HCT116 (cell line): ENCODE data around the gene PDE6D.

Experiments used
- CEBPB ChIP-seq: IDR thresholded peaks from 2 replicates; pipeline ENCODE4 v1.6.1; 2012; ENCODE audit warnings: low read depth
- EZH2 ChIP-seq: fragments of 200-600 bp; sonication (generic); IDR thresholded peaks from 2 replicates; pipeline ENCODE4 v1.6.1; 2017; ENCODE audit warnings: antibody characterized with exemption, mixed run types
- POLR2A ChIP-seq: IDR thresholded peaks from 2 replicates; pipeline ENCODE4 v1.7.0; 2011; ENCODE audit warnings: borderline replicate concordance; ENCODE audit not compliant: insufficient read depth, insufficient read length; ENCODE audit errors: extremely low read depth
- POLR2AphosphoS5 ChIP-seq: IDR thresholded peaks from 2 replicates; pipeline ENCODE4 v1.6.1; 2011; ENCODE audit warnings: mild to moderate bottlenecking, low read depth, low read length, moderate library complexity
- SIN3A ChIP-seq: IDR thresholded peaks from 2 replicates; pipeline ENCODE4 v1.6.1; 2012; ENCODE audit warnings: low read depth
- SP1 ChIP-seq: IDR thresholded peaks from 2 replicates; pipeline ENCODE4 v1.6.1; 2012; ENCODE audit warnings: low read depth
- SRF ChIP-seq: IDR thresholded peaks from 2 replicates; pipeline ENCODE4 v1.6.1; 2012; ENCODE audit warnings: low read depth
- YY1 ChIP-seq: IDR thresholded peaks from 2 replicates; pipeline ENCODE4 v1.6.1; 2011; ENCODE audit warnings: low read length, low read depth, moderate library complexity, mild to moderate bottlenecking; ENCODE audit not compliant: insufficient replicate concordance; ENCODE audit errors: extremely low read depth
- ZNF274 ChIP-seq: fragments of 200-500 bp; sonication (Bioruptor generic); IDR thresholded peaks from 2 replicates; pipeline ENCODE4 v1.6.1; 2014; ENCODE audit warnings: mild to moderate bottlenecking, low read depth, low read length, inconsistent platforms
- TF ChIP-seq, protein P1 (sequence below), 3 experiments: fragments of 200-600 bp in 1 of 3; sonication (generic) in 1 of 3; IDR thresholded peaks in 2 of 3; conservative IDR thresholded peaks in 1 of 3; 2 replicates each; pipeline ENCODE4 v1.5.1; 2012 to 2017; ENCODE audit warnings: low read depth in 2 of 3, low read length in 2 of 3, antibody characterized with exemption in 1 of 3, borderline replicate concordance in 1 of 3, control low read depth in 1 of 3, mild to moderate bottlenecking in 1 of 3, mixed read lengths in 1 of 3, mixed run types in 1 of 3, moderate library complexity in 1 of 3; ENCODE audit not compliant: insufficient read depth in 1 of 3
- TF ChIP-seq, protein P2 (sequence below): IDR thresholded peaks from 2 replicates; pipeline ENCODE4 v1.6.1; 2012; ENCODE audit warnings: low read depth
- TF ChIP-seq, protein P3 (sequence below): IDR thresholded peaks from 2 replicates; pipeline ENCODE4 v1.6.1; 2012

GRCh38 chr2:231686192-231687100 lies 94.6 kb downstream of the PDE6D start:
- no peak for TF ChIP-seq CEBPB
- TF ChIP-seq, protein P1, sequence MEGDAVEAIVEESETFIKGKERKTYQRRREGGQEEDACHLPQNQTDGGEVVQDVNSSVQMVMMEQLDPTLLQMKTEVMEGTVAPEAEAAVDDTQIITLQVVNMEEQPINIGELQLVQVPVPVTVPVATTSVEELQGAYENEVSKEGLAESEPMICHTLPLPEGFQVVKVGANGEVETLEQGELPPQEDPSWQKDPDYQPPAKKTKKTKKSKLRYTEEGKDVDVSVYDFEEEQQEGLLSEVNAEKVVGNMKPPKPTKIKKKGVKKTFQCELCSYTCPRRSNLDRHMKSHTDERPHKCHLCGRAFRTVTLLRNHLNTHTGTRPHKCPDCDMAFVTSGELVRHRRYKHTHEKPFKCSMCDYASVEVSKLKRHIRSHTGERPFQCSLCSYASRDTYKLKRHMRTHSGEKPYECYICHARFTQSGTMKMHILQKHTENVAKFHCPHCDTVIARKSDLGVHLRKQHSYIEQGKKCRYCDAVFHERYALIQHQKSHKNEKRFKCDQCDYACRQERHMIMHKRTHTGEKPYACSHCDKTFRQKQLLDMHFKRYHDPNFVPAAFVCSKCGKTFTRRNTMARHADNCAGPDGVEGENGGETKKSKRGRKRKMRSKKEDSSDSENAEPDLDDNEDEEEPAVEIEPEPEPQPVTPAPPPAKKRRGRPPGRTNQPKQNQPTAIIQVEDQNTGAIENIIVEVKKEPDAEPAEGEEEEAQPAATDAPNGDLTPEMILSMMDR (IDR thresholded peaks at IDR 0.05 in 2 of 3, conservative IDR thresholded peaks at IDR 0.05 in 1 of 3; ENCODE audit: borderline replicate concordance in 1 of 3, insufficient read depth in 1 of 3, low read depth in 2 of 3, low read length in 2 of 3): no peak
- TF ChIP-seq YY1: no peak
- no peak for TF ChIP-seq SRF
- TF ChIP-seq POLR2AphosphoS5: no peak
- TF ChIP-seq SIN3A: no peak
- TF ChIP-seq POLR2A: no peak
- TF ChIP-seq SP1: no peak
- TF ChIP-seq, protein P2, sequence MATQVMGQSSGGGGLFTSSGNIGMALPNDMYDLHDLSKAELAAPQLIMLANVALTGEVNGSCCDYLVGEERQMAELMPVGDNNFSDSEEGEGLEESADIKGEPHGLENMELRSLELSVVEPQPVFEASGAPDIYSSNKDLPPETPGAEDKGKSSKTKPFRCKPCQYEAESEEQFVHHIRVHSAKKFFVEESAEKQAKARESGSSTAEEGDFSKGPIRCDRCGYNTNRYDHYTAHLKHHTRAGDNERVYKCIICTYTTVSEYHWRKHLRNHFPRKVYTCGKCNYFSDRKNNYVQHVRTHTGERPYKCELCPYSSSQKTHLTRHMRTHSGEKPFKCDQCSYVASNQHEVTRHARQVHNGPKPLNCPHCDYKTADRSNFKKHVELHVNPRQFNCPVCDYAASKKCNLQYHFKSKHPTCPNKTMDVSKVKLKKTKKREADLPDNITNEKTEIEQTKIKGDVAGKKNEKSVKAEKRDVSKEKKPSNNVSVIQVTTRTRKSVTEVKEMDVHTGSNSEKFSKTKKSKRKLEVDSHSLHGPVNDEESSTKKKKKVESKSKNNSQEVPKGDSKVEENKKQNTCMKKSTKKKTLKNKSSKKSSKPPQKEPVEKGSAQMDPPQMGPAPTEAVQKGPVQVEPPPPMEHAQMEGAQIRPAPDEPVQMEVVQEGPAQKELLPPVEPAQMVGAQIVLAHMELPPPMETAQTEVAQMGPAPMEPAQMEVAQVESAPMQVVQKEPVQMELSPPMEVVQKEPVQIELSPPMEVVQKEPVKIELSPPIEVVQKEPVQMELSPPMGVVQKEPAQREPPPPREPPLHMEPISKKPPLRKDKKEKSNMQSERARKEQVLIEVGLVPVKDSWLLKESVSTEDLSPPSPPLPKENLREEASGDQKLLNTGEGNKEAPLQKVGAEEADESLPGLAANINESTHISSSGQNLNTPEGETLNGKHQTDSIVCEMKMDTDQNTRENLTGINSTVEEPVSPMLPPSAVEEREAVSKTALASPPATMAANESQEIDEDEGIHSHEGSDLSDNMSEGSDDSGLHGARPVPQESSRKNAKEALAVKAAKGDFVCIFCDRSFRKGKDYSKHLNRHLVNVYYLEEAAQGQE: no peak
- TF ChIP-seq, protein P3, sequence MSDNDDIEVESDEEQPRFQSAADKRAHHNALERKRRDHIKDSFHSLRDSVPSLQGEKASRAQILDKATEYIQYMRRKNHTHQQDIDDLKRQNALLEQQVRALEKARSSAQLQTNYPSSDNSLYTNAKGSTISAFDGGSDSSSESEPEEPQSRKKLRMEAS: no peak
- no peak for TF ChIP-seq ZNF274
- TF ChIP-seq EZH2: no peak
